WTC11 (cell line): ENCODE measurements around the gene TBR1. TPM values are rescaled to one million over a fixed set of nuclear protein-coding genes. Genes with fewer than 3 reads are reported as not detected.

Experiments
- ATAC-seq: fragments of 200-7000 bp; cut with Tn5 transposase; 2 replicates; pipeline ENCODE4 v1.10.0; 2021; ENCODE audit warnings: mild to moderate bottlenecking, moderate library complexity
- CTCF ChIA-PET: fragments of 300-600 bp; sonication (Branson Sonifier 250); formaldehyde crosslinking; loops from one replicate; lab custom pipeline; 2021; ENCODE audit warnings: antibody characterized with exemption; lab: Charles Lee
- POLR2A ChIA-PET: fragments of 350-600 bp; sonication (Branson Sonifier 250); formaldehyde crosslinking; loops from one replicate; lab custom pipeline; 2021; ENCODE audit warnings: antibody characterized with exemption; lab: Charles Lee
- DNase-seq: peaks from one replicate; pipeline ENCODE4 v3.0.0; 2021; ENCODE audit warnings: low spot score
- H3K27ac Mint-ChIP-seq: 2 replicates; pipeline ENCODE4 v1.8.0; 2021; ENCODE audit warnings: mixed read lengths
- H3K27me3 Mint-ChIP-seq: 2 replicates; pipeline ENCODE4 v1.8.0; 2021; ENCODE audit warnings: low read depth, mild to moderate bottlenecking, moderate library complexity, mixed read lengths
- H3K36me3 Mint-ChIP-seq: 2 replicates; pipeline ENCODE4 v1.8.0; 2021; ENCODE audit warnings: mixed read lengths
- H3K4me1 Mint-ChIP-seq: 2 replicates; pipeline ENCODE4 v1.8.0; 2022; ENCODE audit warnings: mixed read lengths
- H3K4me3 Mint-ChIP-seq: 2 replicates; pipeline ENCODE4 v1.8.0; 2021; ENCODE audit warnings: mild to moderate bottlenecking, moderate library complexity, mixed read lengths
- H3K9me3 Mint-ChIP-seq: 2 replicates; pipeline ENCODE4 v1.8.0; 2021; ENCODE audit warnings: mixed read lengths
- CBFB ChIP-seq: sonication (generic); formaldehyde crosslinking; IDR thresholded peaks from 2 replicates; pipeline ENCODE4 v1.8.1; 2022; ENCODE audit warnings: mild to moderate bottlenecking, low read depth, missing genetic modification reagents
- CREB1 ChIP-seq: sonication (generic); formaldehyde crosslinking; IDR thresholded peaks from 2 replicates; pipeline ENCODE4 v1.8.0; 2023; ENCODE audit warnings: mild to moderate bottlenecking, missing genetic modification reagents
- ETV6 ChIP-seq: sonication (generic); formaldehyde crosslinking; IDR thresholded peaks from 2 replicates; pipeline ENCODE4 v1.8.1; 2022; ENCODE audit warnings: mild to moderate bottlenecking, missing genetic modification reagents
- FOXP1 ChIP-seq: sonication (generic); formaldehyde crosslinking; IDR thresholded peaks from 2 replicates; pipeline ENCODE4 v1.8.0; 2022; ENCODE audit warnings: missing genetic modification reagents, mild to moderate bottlenecking, moderate library complexity, borderline replicate concordance
- JAZF1 ChIP-seq: fragments of 250-450 bp; sonication (Bioruptor Pico); IDR thresholded peaks from 2 replicates; pipeline ENCODE4 v1.9.0; 2021; ENCODE audit warnings: moderate library complexity, mild to moderate bottlenecking, inconsistent platforms
- JUN ChIP-seq: sonication (generic); formaldehyde crosslinking; IDR thresholded peaks from 2 replicates; pipeline ENCODE4 v1.8.0; 2023; ENCODE audit warnings: mild to moderate bottlenecking, missing genetic modification reagents
- NFYB ChIP-seq: sonication (generic); formaldehyde crosslinking; conservative IDR thresholded peaks from 2 replicates; pipeline ENCODE4 v1.8.0; 2022; ENCODE audit warnings: low read depth, missing genetic modification reagents
- NR3C1 ChIP-seq: sonication (generic); formaldehyde crosslinking; conservative IDR thresholded peaks from 2 replicates; pipeline ENCODE4 v1.8.1; 2023; ENCODE audit warnings: low read depth, mild to moderate bottlenecking, missing genetic modification reagents
- OVOL2 ChIP-seq: fragments of 250-450 bp; sonication (Bioruptor Pico); IDR thresholded peaks from 2 replicates; pipeline ENCODE4 v1.9.0; 2021; ENCODE audit warnings: mild to moderate bottlenecking, borderline replicate concordance
- RORB ChIP-seq: fragments of 250-450 bp; sonication (Bioruptor Pico); IDR thresholded peaks from 2 replicates; pipeline ENCODE4 v1.9.0; 2021; ENCODE audit warnings: mild to moderate bottlenecking
- SP1 ChIP-seq: sonication (generic); formaldehyde crosslinking; conservative IDR thresholded peaks from 2 replicates; pipeline ENCODE4 v1.8.1; 2022; ENCODE audit warnings: missing genetic modification reagents
- TCF7 ChIP-seq: sonication (generic); formaldehyde crosslinking; IDR thresholded peaks from 2 replicates; pipeline ENCODE4 v1.8.0; 2022; ENCODE audit warnings: mild to moderate bottlenecking, low read depth, missing genetic modification reagents, moderate library complexity
- TP53 ChIP-seq: sonication (generic); formaldehyde crosslinking; IDR thresholded peaks from 2 replicates; pipeline ENCODE4 v1.8.1; 2023; ENCODE audit warnings: mild to moderate bottlenecking, missing genetic modification reagents
- ZNF121 ChIP-seq: sonication (generic); formaldehyde crosslinking; IDR thresholded peaks from 2 replicates; pipeline ENCODE4 v1.8.0; 2023; ENCODE audit warnings: missing genetic modification reagents
- ZNF317 ChIP-seq: sonication (generic); formaldehyde crosslinking; IDR thresholded peaks from 2 replicates; pipeline ENCODE4 v1.8.1; 2023; ENCODE audit warnings: low read depth, mild to moderate bottlenecking, moderate library complexity, missing genetic modification reagents, borderline replicate concordance
- ZNF416 ChIP-seq: fragments of 250-450 bp; sonication (Bioruptor Pico); IDR thresholded peaks from 2 replicates; pipeline ENCODE4 v1.9.0; 2021; ENCODE audit warnings: mild to moderate bottlenecking, inconsistent platforms
- total RNA-seq: library from RNA; stranded (reverse); gene quantifications from 3 replicates; pipeline ENCODE4 v1.2.3, GENCODE V29; 2021
- TF ChIP-seq, protein P1 (sequence below): sonication (generic); formaldehyde crosslinking; IDR thresholded peaks from 2 replicates; pipeline ENCODE4 v1.8.0; 2023; ENCODE audit warnings: missing genetic modification reagents
- TF ChIP-seq, protein P2 (sequence below): fragments of 250-450 bp; sonication (Bioruptor Pico); IDR thresholded peaks from 2 replicates; pipeline ENCODE4 v1.9.0; 2021; ENCODE audit warnings: moderate library complexity, mild to moderate bottlenecking, inconsistent platforms, borderline replicate concordance
- TF ChIP-seq, protein P3 (sequence below): sonication (generic); formaldehyde crosslinking; IDR thresholded peaks from 2 replicates; pipeline ENCODE4 v1.8.1; 2022; ENCODE audit warnings: mild to moderate bottlenecking, moderate library complexity, missing genetic modification reagents
- TF ChIP-seq, protein P4 (sequence below): sonication (generic); formaldehyde crosslinking; IDR thresholded peaks from 2 replicates; pipeline ENCODE4 v1.8.0; 2022; ENCODE audit warnings: mild to moderate bottlenecking, missing genetic modification reagents
- TF ChIP-seq, protein P5 (sequence below): sonication (generic); formaldehyde crosslinking; IDR thresholded peaks from 2 replicates; pipeline ENCODE4 v1.8.0; 2023; ENCODE audit warnings: missing genetic modification reagents, mild to moderate bottlenecking, borderline replicate concordance

The TBR1 gene
- total RNA-seq, 1 experiment from 2014 or later: not detected

DNA sequence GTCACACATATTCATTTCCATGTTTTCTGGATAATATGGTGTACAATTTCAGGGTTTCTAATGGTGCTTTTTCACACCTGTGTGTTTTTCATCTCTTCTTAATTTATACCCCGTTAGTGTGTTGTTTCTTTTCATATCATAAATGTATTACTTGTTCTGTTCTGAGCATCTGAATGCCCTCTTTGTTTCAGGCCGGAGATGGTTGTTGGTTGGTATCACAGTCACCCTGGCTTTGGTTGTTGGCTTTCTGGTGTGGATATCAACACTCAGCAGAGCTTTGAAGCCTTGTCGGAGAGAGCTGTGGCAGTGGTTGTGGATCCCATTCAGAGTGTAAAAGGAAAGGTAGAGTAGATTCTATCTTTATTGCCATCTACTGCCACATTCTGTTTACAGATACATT, 45.1 kb upstream of the TBR1 start:
- H3K27ac Mint-ChIP-seq: peak overlapping the region; percentile 93
- H3K4me3 Mint-ChIP-seq: peak overlapping the region; percentile 50; the same call in 1 of the 2 replicates
- peaks cover 5% of the 10 kb centered on the region for H3K36me3 Mint-ChIP-seq
- H3K9me3 Mint-ChIP-seq: no peaks in the 10 kb centered on the region
- no peaks in the 10 kb centered on the region for H3K27me3 Mint-ChIP-seq
- ATAC-seq (peak; percentile 33; the same call in 1 of the 2 replicates), DNase-seq (no peak)
- peaks cover 78% of the 10 kb centered on the region for H3K4me1 Mint-ChIP-seq
- TF ChIP-seq NR3C1 (CRISPR knock-in tag) (no peak), CBFB (CRISPR knock-in tag) (no peak), FOXP1 (CRISPR knock-in tag) (no peak), ZNF416 (no peak), TCF7 (CRISPR knock-in tag) (no peak), TP53 (CRISPR knock-in tag) (no peak)
- ChIA-PET CTCF (interaction anchor here (0.6 kb wide), 1 partner anchor 12 kb away, joined by 3 read pairs; no protein-coding TSS in a partner anchor), POLR2A (no interaction called here)

DNA sequence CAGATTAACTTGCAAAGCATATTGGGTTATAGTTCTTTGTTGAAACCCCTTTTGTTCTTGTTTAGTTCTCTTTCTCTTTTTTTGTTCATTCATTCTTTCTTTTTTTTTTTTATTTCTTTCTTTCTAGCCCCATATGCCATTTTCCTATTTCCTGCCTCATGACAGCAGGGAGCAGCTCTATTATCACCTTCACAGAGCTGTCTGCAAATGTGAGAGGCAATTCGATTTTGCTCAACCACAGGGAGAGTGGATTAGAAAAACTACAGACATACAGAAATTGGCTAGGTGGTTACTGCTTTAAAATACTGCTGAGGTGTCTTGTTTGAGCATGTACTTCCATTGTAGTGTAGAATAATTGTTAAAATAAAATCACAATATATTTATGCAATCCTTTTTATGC, 44.2 kb upstream of the TBR1 start:
- POLR2A ChIA-PET: no interaction called here
- Mint-ChIP-seq H3K9me3 (no peaks in the 10 kb centered on the region), H3K36me3 (peaks cover 5% of the 10 kb centered on the region)
- CTCF ChIA-PET: interaction anchor here (1.2 kb wide), 1 partner anchor 91 kb away, joined by 3 read pairs; no protein-coding TSS in a partner anchor
- TF ChIP-seq, protein P1, sequence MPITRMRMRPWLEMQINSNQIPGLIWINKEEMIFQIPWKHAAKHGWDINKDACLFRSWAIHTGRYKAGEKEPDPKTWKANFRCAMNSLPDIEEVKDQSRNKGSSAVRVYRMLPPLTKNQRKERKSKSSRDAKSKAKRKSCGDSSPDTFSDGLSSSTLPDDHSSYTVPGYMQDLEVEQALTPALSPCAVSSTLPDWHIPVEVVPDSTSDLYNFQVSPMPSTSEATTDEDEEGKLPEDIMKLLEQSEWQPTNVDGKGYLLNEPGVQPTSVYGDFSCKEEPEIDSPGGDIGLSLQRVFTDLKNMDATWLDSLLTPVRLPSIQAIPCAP (CRISPR knock-in tag): no peak
- TF ChIP-seq, protein P2, sequence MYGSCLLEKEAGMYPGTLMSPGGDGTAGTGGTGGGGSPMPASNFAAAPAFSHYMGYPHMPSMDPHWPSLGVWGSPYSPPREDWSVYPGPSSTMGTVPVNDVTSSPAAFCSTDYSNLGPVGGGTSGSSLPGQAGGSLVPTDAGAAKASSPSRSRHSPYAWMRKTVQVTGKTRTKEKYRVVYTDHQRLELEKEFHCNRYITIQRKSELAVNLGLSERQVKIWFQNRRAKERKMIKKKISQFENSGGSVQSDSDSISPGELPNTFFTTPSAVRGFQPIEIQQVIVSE (CRISPR knock-in tag): no peak
- 0 out of 2 replicates have a peak, but pooled peaks have one; percentile 48 for TF ChIP-seq ZNF317 (CRISPR knock-in tag)
- TF ChIP-seq, all 79 proteins: peak for 1
- peak; percentile 47 for ATAC-seq
- Mint-ChIP-seq H3K27me3 (no peaks in the 10 kb centered on the region), H3K4me3 (peak overlapping the region; percentile 15), H3K4me1 (peaks cover 71% of the 10 kb centered on the region), H3K27ac (peak overlapping the region; percentile 85)
- DNase-seq: no peak

DNA sequence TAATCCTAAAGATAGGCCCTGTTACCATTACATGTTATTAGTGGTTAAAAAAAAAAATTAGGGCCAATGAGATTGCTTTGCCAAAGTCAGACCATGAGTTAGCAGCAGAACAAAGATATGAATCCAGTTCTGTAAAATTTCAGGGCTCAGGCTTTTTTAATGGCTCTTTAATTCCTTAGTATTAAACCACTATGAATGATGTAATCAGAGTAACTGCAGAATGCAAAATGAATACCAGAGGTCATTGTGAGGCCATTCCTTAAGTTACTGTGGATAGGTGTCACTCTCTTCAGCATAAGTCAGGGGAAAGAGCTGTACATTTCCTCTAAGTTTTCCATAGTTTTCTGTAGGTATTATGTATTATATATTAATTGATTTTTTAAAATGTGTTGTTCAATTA, 42.2 kb upstream of the TBR1 start:
- ChIA-PET POLR2A (no interaction called here), CTCF (no interaction called here)
- peaks cover 5% of the 10 kb centered on the region for H3K36me3 Mint-ChIP-seq
- H3K9me3 Mint-ChIP-seq: no peaks in the 10 kb centered on the region
- no peak for ATAC-seq
- TF ChIP-seq RORB (CRISPR knock-in tag) (no peak), ETV6 (CRISPR knock-in tag) (no peak), SP1 (CRISPR knock-in tag) (no peak), JAZF1 (CRISPR knock-in tag) (no peak), OVOL2 (no peak), NFYB (CRISPR knock-in tag) (no peak), CREB1 (no peak), JUN (CRISPR knock-in tag) (no peak), ZNF121 (CRISPR knock-in tag) (no peak)
- TF ChIP-seq, protein P3, sequence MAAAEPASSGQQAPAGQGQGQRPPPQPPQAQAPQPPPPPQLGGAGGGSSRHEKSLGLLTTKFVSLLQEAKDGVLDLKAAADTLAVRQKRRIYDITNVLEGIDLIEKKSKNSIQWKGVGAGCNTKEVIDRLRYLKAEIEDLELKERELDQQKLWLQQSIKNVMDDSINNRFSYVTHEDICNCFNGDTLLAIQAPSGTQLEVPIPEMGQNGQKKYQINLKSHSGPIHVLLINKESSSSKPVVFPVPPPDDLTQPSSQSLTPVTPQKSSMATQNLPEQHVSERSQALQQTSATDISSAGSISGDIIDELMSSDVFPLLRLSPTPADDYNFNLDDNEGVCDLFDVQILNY: no peak
- TF ChIP-seq, protein P4, sequence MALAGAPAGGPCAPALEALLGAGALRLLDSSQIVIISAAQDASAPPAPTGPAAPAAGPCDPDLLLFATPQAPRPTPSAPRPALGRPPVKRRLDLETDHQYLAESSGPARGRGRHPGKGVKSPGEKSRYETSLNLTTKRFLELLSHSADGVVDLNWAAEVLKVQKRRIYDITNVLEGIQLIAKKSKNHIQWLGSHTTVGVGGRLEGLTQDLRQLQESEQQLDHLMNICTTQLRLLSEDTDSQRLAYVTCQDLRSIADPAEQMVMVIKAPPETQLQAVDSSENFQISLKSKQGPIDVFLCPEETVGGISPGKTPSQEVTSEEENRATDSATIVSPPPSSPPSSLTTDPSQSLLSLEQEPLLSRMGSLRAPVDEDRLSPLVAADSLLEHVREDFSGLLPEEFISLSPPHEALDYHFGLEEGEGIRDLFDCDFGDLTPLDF (CRISPR knock-in tag): no peak
- TF ChIP-seq, protein P5, sequence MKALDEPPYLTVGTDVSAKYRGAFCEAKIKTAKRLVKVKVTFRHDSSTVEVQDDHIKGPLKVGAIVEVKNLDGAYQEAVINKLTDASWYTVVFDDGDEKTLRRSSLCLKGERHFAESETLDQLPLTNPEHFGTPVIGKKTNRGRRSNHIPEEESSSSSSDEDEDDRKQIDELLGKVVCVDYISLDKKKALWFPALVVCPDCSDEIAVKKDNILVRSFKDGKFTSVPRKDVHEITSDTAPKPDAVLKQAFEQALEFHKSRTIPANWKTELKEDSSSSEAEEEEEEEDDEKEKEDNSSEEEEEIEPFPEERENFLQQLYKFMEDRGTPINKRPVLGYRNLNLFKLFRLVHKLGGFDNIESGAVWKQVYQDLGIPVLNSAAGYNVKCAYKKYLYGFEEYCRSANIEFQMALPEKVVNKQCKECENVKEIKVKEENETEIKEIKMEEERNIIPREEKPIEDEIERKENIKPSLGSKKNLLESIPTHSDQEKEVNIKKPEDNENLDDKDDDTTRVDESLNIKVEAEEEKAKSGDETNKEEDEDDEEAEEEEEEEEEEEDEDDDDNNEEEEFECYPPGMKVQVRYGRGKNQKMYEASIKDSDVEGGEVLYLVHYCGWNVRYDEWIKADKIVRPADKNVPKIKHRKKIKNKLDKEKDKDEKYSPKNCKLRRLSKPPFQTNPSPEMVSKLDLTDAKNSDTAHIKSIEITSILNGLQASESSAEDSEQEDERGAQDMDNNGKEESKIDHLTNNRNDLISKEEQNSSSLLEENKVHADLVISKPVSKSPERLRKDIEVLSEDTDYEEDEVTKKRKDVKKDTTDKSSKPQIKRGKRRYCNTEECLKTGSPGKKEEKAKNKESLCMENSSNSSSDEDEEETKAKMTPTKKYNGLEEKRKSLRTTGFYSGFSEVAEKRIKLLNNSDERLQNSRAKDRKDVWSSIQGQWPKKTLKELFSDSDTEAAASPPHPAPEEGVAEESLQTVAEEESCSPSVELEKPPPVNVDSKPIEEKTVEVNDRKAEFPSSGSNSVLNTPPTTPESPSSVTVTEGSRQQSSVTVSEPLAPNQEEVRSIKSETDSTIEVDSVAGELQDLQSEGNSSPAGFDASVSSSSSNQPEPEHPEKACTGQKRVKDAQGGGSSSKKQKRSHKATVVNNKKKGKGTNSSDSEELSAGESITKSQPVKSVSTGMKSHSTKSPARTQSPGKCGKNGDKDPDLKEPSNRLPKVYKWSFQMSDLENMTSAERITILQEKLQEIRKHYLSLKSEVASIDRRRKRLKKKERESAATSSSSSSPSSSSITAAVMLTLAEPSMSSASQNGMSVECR: no peak
- peaks cover 54% of the 10 kb centered on the region for H3K4me1 Mint-ChIP-seq
- H3K27ac Mint-ChIP-seq: no peak overlapping the region
- H3K27me3 Mint-ChIP-seq: no peaks in the 10 kb centered on the region
- no peak overlapping the region for H3K4me3 Mint-ChIP-seq
- DNase-seq: no peak
